GM19351 (cell line): ENCODE measurements around the gene THBD.

Source experiments
- ATAC-seq: cut with Tn5 transposase; IDR thresholded peaks from one replicate; pipeline ENCODE4 v1.9.1; 2021; ENCODE audit warnings: mild to moderate bottlenecking, moderate library complexity; ENCODE audit not compliant: unreplicated experiment

THBD gene

DNA sequence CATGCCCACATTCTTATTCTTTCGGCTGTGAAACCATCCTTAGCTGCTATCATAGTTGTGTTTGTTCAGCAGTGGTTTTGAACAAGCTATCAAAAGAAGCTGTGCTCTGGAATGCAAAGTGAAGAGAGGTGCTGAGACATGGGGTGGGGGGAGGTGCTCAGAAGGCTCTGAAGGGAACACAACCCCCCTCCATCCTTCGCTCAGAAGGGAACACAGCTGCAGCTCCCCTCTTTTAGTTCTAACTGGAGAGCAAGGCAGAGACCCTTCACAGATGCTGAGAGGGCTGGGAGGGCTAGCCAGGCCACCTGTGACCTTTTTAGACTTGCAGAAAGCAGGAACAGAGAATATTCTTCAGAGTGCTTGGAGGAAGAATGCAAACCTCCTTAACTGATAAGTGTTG is 32.0 kb downstream of the THBD start:
- no peak for ATAC-seq

DNA sequence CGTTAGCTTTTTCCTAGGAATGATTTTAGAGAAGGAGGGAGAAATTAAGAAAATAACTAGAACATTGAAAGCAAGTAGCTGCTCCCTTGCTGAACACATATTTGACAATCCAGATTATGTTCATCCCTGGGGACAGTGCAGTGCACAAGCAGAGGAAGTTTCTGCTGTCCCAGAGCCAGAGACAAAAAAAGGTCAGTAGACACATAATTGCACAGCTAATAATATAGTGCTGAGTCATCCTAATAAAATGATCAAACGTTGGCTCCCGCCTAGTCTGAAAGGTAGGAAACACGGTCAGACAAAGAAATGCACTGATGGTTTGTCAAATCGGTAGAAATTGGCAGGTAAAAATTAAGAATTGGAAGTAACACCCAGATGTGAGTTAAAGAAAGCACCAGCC is 36.0 kb downstream of the THBD start:
- ATAC-seq, result no peak

DNA sequence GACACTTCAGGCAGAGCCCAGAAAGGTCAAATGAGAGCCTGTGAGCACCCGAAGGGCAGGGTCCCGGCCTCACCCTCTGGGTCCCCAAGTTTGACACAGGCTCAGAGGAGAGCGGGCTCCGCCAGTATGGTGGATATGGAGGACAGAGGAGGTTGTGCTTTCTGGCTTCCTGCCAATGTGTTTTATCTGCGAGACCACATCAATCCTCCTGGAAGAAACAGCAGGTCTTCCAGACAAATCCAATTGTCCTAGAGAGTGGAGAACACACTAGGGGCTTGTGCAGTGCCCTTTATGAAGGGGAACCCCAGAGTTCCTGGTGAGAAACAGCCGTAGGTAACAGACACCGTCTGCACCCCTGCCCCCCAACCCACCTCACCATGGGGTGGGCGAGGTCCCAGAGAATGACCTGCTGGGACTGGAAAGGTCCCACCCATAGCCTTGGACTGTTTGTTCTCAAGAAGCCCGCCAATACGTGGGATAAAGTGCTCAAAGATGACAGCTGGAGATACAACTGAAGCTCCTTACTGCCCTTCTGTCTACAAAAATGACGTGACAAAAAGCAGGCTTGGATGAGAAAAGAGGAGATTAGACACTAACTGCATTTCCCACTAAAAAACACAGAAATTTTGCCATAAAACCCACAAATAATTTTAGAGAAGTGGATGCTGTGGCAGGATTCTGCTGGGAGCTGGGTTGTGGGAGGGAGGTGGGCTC is 38.3 kb downstream of the THBD start:
- ATAC-seq, result no peak

DNA sequence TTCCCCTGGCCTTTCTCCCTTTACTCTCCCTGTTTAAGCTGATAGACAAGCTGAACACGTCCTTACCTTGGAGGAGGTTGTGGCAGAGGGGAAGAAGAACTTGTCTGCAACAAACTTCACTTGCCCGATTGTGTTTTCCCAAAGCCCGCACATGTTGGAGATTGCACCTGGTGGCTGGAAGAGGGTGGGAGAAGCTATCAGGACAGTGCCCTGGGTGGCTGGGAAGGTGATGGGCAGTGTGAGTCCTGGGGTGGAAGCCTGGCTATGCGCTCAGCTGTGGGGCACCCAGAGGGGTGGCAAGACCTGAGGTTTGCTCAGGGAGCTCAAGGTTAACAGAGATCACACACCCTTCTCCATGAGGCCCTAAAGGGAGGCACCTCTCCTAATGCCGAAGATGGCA is 39.4 kb downstream of the THBD start:
- no peak for ATAC-seq

DNA sequence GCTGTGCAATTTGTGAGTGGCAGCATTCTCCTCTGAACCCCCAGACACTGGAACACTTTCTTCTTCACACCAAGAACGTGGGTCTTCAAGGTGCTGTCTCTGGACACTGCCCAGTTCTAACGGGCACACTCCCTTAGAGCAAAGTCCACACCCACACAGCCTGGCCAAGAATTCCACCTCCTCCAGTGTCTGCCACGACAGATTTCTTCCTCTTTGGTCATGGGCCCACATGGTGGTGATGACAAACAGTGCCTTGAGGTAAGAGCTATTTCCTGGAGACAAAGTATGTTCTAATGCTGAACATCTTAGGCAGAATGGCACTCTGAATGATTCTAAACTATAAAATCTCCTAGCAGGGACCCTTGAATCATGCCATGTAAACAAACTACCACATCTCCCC is 39.8 kb downstream of the THBD start:
- ATAC-seq, result no peak

DNA sequence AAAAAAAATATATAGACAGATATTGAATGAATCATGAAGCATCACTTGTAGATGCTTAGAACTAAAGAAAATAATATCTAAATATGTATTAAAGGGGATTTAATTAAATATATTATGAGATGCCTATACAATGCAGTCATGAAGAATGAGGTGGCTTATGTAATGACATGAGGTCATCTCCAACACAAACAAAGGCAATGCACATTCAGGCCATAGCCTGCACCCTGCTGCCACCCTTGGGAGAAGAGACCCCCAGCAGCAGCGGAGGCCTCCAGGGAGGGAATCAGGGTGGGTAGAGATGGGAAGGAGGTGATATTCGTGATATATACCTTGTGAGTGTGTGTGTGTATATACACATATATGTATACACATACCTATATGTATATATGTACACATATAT is 40.8 kb downstream of the THBD start:
- ATAC-seq, result no peak

DNA sequence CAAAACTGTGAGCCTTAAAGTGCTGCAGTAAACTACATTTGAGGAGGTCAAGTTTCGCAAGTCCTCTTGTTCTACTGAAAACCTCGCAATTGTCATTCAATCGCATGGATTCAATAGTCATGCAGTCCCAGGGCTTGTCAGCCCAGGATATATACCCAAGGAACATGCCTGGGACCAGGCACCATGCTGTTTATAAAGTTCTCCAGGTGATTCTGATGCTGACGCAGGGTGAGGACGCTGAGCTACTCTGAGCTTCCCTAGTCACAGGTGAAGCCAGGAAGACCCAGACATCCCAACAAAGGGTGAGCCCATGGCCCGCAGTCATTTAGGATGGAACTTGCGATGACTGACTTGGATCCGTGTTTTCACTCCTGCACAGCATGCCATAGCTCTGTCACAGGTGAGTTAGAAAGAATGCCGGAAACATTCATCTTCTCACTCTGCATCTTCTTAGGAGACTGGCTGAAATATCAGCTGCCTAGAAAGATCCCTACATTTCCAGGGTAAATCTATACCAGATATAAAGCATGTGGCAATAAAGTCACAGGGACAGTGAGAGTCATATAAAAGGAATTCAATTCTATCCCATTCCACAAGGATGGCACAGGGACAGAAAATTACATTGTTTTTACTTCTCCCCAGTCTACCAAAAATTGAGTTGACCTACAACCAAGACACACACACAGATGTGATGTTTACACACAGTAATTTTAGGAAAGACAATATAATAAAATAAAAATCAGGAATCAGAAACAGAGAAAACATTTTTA is 41.4 kb downstream of the THBD start:
- no peak for ATAC-seq

DNA sequence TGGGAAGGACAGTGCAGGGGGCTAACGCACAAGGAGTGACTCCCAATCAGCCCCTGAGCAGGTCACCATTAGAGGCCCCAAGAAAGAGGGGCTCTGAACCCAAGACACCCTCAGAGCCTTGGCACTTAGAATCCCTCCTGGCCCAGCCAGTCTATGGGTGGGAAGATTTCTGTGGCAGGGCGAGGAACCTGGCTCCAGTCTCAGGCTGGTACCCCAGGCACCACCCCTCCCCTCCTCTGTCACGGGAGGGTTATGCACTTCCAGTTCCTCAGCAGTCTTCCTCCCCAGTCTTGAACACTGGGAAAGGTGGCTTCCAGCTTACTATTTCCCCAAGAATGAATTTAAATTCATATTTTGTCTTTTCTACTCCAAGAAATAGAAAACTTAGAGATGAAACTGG is 42.0 kb downstream of the THBD start:
- no peak for ATAC-seq

DNA sequence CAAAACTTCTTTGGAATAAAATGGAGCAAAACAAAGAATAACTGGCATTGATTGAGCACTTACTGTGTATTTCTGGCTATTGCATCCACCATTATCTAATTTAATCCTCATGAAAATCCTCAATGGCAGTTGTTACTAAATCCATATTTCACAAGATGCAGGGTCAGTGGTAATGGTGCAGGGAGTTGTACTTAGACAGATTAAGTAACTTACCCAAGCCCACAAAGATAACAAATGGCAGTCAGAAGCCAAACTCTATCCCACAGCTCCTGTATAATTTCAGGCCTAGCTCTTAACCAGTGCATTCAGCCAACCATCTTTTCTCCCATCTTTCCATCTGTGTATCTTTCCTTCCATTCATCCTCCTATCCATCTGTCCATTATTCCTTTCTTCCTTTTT is 43.7 kb downstream of the THBD start:
- no peak for ATAC-seq

DNA sequence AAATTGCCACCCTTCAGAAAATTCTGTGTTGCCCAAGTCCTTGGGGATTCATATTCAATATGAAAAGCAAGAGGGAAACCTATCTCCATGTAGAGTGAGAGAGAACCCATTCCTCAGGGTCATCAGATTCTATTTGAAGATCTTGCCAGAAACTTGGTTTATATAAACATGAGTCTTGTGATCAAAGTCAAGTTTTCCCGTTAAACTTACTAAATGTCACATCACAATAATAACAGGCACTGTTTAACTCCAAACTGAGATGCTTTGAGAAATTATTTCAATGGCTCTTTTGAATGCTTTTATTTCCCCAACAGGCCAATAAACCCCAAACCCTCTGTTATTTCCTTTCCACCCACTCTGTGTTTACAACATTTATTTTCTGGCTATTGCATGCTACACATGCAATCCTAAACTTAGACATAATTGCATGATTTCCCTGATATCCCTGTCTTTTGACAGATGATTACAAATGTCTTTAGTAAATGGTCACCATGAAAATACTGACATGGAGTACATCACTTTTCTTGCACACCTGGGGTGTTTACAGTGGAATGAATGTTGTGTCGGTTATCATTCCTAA is 45.5 kb downstream of the THBD start:
- ATAC-seq, result no peak

DNA sequence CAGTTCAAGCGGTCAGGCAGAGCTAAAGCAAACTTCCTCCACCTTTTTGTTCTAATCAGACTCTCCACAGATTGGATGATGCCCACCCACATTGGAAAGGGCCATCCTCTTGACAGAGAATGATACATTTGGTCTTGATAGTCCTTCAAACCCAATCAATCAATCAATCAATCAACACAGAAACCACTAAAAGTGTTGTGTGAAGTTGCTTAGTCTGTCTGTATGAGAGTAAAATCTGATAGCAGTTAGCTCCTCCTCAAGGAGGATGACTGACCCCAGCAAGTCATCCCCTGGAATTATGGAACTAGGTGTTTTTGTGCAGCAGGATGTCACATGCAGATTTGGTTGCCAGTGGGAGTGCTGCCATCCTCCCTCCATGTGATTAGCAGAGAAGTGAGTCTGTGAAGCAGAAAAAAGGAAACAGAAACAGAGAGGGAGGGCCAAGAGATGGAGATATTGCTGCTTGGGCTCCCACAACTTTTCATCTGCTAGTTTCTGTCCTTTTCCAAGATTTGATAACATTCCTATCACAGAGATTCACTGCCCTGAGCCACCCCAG is 46.3 kb downstream of the THBD start:
- ATAC-seq, result no peak

DNA sequence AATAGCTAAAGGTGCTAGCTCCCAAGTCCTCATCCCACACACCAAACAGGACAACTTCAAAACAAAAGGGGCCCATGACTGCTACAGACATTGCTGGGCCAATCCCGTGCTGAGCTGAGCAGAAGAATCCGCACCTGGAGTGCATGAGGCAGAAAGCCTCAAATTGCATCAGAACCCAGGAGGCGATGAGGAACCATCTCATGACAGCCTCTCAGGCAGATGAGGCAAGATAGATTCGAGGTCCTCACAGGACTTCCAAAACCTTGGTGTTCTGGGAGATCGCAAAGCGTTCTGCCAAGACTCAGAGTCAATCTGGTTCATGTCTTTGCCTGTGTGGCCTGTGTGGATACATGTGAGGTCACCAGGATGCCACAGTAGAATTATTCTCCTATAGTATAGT is 47.2 kb downstream of the THBD start:
- ATAC-seq, result no peak

DNA sequence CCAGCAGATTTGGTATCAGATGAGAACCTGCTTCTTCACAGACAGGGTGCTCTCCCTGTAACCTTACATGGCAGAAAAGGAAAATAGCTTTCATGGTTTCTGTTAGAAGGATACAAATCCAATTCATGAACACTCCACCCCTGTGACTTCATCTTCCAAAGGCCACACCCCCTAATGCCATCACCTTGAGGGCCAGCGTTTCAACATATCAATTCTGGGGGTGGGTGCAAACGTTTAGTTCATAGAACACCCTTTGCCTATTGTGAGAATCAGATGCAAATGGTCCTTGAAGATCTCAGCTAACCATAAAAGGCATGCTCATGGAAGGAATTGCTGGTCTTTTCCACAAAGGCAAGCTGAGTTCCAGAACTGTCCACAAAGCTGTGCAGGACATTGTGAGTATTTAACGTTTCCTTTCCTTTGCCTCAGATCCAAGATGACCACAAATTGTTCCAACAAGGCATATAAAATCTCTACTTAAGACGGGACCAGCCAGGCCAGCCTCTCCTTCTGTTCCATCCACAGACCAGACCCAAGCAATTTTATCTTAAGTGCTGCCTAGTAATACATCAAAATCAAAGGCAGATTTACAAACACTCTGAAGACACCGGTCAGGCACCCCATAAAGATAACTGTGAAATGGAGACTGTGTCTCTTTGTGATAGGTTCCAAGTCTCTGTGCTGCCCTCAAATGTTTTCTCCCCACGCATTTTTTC is 49.1 kb downstream of the THBD start:
- ATAC-seq, result no peak

DNA sequence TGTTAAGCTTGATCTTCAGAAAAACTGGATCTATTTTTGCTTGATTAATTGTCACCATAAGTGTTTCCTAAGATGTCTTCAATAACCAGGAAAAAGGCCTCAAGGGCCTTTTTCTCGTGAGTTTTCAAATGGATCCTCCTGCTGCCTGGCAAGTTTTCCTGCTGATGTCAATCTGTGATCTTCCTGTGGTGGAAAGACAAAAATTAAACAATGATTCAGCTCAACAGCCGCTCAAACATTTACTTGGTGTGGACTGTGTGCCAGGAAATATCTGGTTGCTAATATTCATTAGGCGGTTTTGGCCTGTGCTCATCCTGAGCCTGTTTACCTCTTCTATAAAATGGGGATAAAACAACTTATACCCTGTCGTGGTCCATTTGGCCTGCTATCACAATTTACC is 49.7 kb downstream of the THBD start:
- ATAC-seq, result no peak

DNA sequence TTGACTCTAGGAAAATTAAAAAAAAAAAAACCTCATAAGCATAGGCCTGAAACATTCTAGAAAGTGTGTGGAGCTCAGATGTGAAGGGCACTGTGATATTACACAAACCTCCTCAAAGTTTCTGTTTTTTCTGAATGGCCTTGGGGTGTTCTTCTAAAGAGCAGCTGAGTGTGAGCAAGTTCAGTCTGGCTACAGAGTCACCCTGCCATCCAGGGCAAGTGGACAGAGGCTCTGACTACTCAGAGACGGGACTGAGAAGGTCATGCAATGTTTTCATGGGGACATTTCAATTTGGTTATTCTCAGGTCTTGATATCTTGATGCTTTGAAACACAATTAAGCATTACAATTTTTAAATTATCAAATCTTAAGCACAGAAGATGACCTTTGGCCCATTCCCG is 51.0 kb downstream of the THBD start:
- ATAC-seq, result no peak

DNA sequence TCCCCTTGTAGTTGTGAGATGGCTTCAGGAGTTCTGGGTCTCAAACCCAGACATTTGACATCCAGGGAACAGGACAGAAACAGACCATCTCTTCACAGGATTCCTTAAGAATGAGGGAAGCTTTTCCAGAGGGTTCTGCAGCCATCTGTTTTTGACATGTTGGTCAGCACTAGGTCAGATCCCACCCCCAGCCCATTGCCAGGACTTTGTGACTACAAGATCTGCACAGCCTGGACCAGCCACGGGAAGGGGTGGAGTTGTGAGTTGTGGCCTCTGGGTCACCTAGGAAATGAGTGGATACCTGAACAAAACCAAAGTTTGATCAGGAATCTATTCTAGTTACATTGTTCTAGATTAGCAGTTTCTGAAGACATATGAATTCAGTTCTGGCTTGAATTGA is 53.5 kb downstream of the THBD start:
- no peak for ATAC-seq
